Gastrocnemius medialis (tissue), 4 donors: ENCODE measurements around the gene CHST9. TPM values are rescaled to one million over a fixed set of nuclear protein-coding genes. Genes with fewer than 3 reads are reported as not detected.
"Not testable (repeated sequence)": the region's sequence is repeated elsewhere in the genome, so short reads cannot be mapped to it uniquely, and the experiment has no call there.

Experiments
- ATAC-seq, 2 donors: fragments of 150-250 bp; one replicate each; pipeline ENCODE4 v1.9.1; 2016
- DNase-seq, 2 donors: peaks; one replicate each; pipeline ENCODE4 v3.0.0-alpha.2; 2019
- H3K27ac ChIP-seq, 4 donors: fragments of 200-600 bp; sonication (generic); 1 replicate in 1 of 4; 2 replicates in 3 of 4; pipeline ENCODE4 v1.5.1; 2016 to 2018; ENCODE audit warnings: mild to moderate bottlenecking in 2 of 4, moderate library complexity in 1 of 4
- H3K27me3 ChIP-seq, 3 donors: fragments of 200-600 bp; sonication (generic) in 2 of 3; 1 replicate in 1 of 3; 2 replicates in 2 of 3; pipeline versions ENCODE4 v1.5.1 to v1.6.0; 2016 to 2019; ENCODE audit warnings: mild to moderate bottlenecking in 1 of 3, moderate library complexity in 1 of 3
- H3K36me3 ChIP-seq, 2 donors: fragments of 200-600 bp; sonication (generic) in 1 of 2; one replicate each; pipeline ENCODE4 v1.5.1; 2017 to 2018
- H3K4me1 ChIP-seq, 2 donors: fragments of 200-600 bp; sonication (generic) in 1 of 2; one replicate each; pipeline ENCODE4 v1.5.1; 2016 to 2017; ENCODE audit warnings: mild to moderate bottlenecking in 2 of 2
- H3K4me3 ChIP-seq, 4 donors: fragments of 200-600 bp; sonication (generic) in 3 of 4; 1 replicate in 1 of 4; 2 replicates in 3 of 4; pipeline ENCODE4 v1.5.1; 2016 to 2019; ENCODE audit warnings: mild to moderate bottlenecking in 2 of 4
- H3K9me3 ChIP-seq, 3 donors: fragments of 200-600 bp; sonication (generic) in 2 of 3; 1 replicate in 1 of 3; 2 replicates in 2 of 3; pipeline ENCODE4 v1.5.1; 2016 to 2019
- POLR2A ChIP-seq, 2 donors: fragments of 450-650 bp; IDR thresholded peaks; one replicate each; pipeline ENCODE4 v1.6.1; 2017; ENCODE audit warnings: antibody characterized with exemption in 2 of 2, mild to moderate bottlenecking in 2 of 2, moderate library complexity in 2 of 2
- in situ Hi-C, 4 donors: fragments of 200-750 bp; cut with MboI; loops; one replicate each; pipeline versions ENCODE4 v1.15.0 to v1.8.0; 2017; ENCODE audit warnings: low sequenced_read_pairs in 4 of 4
- intact Hi-C: fragments of 100-400 bp; cut with DNase I; formaldehyde crosslinking; loops from one replicate; pipeline ENCODE4 v1.15.1; 2023; ENCODE audit warnings: low total_unique reads
- total RNA-seq, 4 donors: library from RNA; depleted of rRNA; stranded (reverse); fragments of >200 nt; gene quantifications; one replicate each; pipeline versions ENCODE4 v1.1.0 to v1.2.3, GENCODE V29; 2016
- TF ChIP-seq, protein P1 (sequence below), 5 experiments: fragments of 450-650 bp in 3 of 5; fragments of 200-600 bp in 2 of 5; sonication (generic) in 2 of 5; IDR thresholded peaks in 4 of 5; conservative IDR thresholded peaks in 1 of 5; 1 replicate in 4 of 5; 2 replicates in 1 of 5; pipeline ENCODE4 v1.5.1; 2016 to 2019; ENCODE audit warnings: antibody characterized with exemption in 5 of 5, mild to moderate bottlenecking in 3 of 5, moderate library complexity in 3 of 5

The CHST9 gene
- total RNA-seq, 4 donors from 2014 or later: 0.07 TPM; not detected in 3

- in situ Hi-C loops (no loop called here), intact Hi-C loops (no loop called here)
- Histone ChIP-seq H3K27me3 (no peaks in the 10 kb centered on the region), H3K4me3 (no peak overlapping the region), H3K9me3 (no peaks in the 10 kb centered on the region), H3K4me1 (no peaks in the 10 kb centered on the region), H3K36me3 (no peaks in the 10 kb centered on the region), H3K27ac (no peak overlapping the region)
- DNase-seq: no peak
- TF ChIP-seq, protein P1, sequence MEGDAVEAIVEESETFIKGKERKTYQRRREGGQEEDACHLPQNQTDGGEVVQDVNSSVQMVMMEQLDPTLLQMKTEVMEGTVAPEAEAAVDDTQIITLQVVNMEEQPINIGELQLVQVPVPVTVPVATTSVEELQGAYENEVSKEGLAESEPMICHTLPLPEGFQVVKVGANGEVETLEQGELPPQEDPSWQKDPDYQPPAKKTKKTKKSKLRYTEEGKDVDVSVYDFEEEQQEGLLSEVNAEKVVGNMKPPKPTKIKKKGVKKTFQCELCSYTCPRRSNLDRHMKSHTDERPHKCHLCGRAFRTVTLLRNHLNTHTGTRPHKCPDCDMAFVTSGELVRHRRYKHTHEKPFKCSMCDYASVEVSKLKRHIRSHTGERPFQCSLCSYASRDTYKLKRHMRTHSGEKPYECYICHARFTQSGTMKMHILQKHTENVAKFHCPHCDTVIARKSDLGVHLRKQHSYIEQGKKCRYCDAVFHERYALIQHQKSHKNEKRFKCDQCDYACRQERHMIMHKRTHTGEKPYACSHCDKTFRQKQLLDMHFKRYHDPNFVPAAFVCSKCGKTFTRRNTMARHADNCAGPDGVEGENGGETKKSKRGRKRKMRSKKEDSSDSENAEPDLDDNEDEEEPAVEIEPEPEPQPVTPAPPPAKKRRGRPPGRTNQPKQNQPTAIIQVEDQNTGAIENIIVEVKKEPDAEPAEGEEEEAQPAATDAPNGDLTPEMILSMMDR (IDR thresholded peaks at IDR 0.05 in 4 of 5, conservative IDR thresholded peaks at IDR 0.05 in 1 of 5): no peak
- TF ChIP-seq POLR2A (IDR thresholded peaks at IDR 0.05): no peak
- ATAC-seq: no peak
Measured at GRCh38 chr18:27175914-27176313, 9.2 kb downstream of the CHST9 start.

DNA sequence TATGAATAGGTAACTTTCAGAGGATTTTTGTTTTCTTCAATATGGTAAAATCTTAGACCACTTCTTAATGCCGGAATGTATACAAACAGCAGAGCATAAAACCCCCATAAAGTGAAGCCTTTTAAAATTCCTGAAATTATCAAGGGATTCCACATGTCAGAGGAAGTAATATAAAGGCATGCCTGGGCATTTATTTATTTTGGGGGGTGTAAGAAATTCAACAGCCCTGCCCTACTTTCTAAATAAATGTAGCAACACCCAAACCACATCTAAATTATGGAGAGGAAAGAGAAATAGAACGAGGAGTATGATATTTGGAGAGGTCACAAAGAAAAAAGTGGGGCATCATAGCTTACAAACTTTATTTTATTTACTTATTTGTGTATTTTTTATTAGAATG, 9.9 kb downstream of the CHST9 start:
- intact Hi-C loops: no loop called here
- H3K9me3 ChIP-seq: no peaks in the 10 kb centered on the region

GRCh38 chr18:27171993-27172392, 13.1 kb downstream of the CHST9 start:
- H3K36me3 ChIP-seq: no peaks in the 10 kb centered on the region
- no peaks in the 10 kb centered on the region for H3K9me3 ChIP-seq
- DNase-seq (no peak), ATAC-seq (no peak)
- H3K27me3 ChIP-seq: no peaks in the 10 kb centered on the region
- in situ Hi-C loops (no loop called here), intact Hi-C loops (no loop called here)
- H3K4me3 ChIP-seq: no peak overlapping the region
- no peak for TF ChIP-seq POLR2A (IDR thresholded peaks at IDR 0.05)
- TF ChIP-seq, protein P1 (IDR thresholded peaks at IDR 0.05 in 4 of 5, conservative IDR thresholded peaks at IDR 0.05 in 1 of 5): no peak
- no peak overlapping the region for H3K27ac ChIP-seq
- H3K4me1 ChIP-seq: no peaks in the 10 kb centered on the region

More for the DNA sequence above, 9.9 kb downstream of the CHST9 start:
- H3K4me1 ChIP-seq: no peaks in the 10 kb centered on the region
- no peak overlapping the region for H3K4me3 ChIP-seq
- no peak for ATAC-seq
- H3K36me3 ChIP-seq: no peaks in the 10 kb centered on the region
- in situ Hi-C loops: no loop called here
- TF ChIP-seq, protein P1 (IDR thresholded peaks at IDR 0.05 in 4 of 5, conservative IDR thresholded peaks at IDR 0.05 in 1 of 5): no peak
- TF ChIP-seq POLR2A (IDR thresholded peaks at IDR 0.05): no peak
- no peak overlapping the region for H3K27ac ChIP-seq
- no peaks in the 10 kb centered on the region for H3K27me3 ChIP-seq
- DNase-seq: no peak

- DNase-seq: no peak
- Histone ChIP-seq H3K27ac (no peak overlapping the region), H3K9me3 (no peaks in the 10 kb centered on the region), H3K4me3 (no peak overlapping the region), H3K36me3 (no peaks in the 10 kb centered on the region), H3K27me3 (no peaks in the 10 kb centered on the region), H3K4me1 (no peaks in the 10 kb centered on the region)
- intact Hi-C loops: no loop called here
- ATAC-seq: no peak
- TF ChIP-seq POLR2A (IDR thresholded peaks at IDR 0.05): no peak
- TF ChIP-seq, protein P1 (IDR thresholded peaks at IDR 0.05 in 4 of 5, conservative IDR thresholded peaks at IDR 0.05 in 1 of 5): no peak
- in situ Hi-C loops: no loop called here
Measured at GRCh38 chr18:27165412-27165811, 19.7 kb downstream of the CHST9 start.

DNA sequence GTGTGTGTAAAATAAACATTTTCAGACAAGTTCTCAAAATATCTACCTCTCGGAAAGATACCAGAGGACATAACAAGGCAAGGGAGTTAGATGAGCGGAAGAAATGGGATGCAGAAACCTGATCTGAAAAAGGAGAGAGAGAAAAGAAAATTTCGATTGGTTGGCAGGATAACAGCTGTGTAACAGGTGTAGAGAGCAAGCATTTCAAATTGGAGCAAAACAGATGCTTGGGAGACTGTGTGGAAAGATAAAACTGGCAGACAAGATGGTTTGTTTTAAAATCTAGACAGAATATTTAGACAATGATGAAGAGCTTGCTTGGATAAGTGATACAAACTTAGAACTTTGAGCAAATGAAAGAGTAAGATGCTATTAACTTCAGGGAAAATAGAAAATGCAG, 20.2 kb downstream of the CHST9 start:
- no peak overlapping the region for H3K27ac ChIP-seq
- DNase-seq: no peak
- ATAC-seq: no peak
- no peaks in the 10 kb centered on the region for H3K9me3 ChIP-seq
- intact Hi-C loops: no loop called here
- no peaks in the 10 kb centered on the region for H3K4me1 ChIP-seq
- no peak overlapping the region for H3K4me3 ChIP-seq
- in situ Hi-C loops: no loop called here
- H3K36me3 ChIP-seq: no peaks in the 10 kb centered on the region
- TF ChIP-seq, protein P1 (IDR thresholded peaks at IDR 0.05 in 4 of 5, conservative IDR thresholded peaks at IDR 0.05 in 1 of 5): no peak
- TF ChIP-seq POLR2A (IDR thresholded peaks at IDR 0.05): no peak
- no peaks in the 10 kb centered on the region for H3K27me3 ChIP-seq

DNA sequence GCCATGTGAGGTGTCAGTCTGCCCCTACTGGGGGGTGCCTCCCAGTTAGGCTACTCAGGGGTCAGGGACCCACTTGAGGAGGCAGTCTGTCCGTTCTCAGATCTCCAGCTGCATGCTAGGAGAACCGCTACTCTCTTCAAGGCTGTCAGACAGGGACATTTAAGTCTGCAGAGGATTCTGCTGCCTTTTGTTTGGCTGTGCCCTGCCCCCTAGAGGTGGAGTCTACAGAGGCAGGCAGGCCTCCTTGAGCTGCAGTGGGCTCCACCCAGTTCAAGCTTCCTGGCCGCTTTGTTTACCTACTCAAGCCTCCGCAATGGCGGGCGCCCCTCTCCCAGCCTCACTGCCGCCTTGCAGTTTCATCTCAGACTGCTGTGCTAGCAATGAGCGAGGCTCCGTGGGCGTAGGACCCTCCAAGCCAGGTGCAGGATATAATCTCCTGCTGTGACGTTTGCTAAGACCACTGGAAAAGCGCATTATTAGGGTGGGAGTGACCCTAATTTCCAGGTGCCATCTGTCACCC, 21.9 kb downstream of the CHST9 start:
- intact Hi-C loops, H3K4me3 ChIP-seq, H3K27me3 ChIP-seq, DNase-seq, H3K36me3 ChIP-seq, in situ Hi-C loops, H3K27ac ChIP-seq, H3K4me1 ChIP-seq, H3K9me3 ChIP-seq, ATAC-seq: not testable (repeated sequence)

GRCh38 chr18:27149240-27149639, 35.9 kb downstream of the CHST9 start:
- H3K4me3 ChIP-seq, H3K27me3 ChIP-seq, in situ Hi-C loops, H3K27ac ChIP-seq, DNase-seq, ATAC-seq, H3K36me3 ChIP-seq, H3K4me1 ChIP-seq, H3K9me3 ChIP-seq, intact Hi-C loops: not testable (repeated sequence)
